Measurements from ENCODE around the gene SP9.

Gene SP9

DNA sequence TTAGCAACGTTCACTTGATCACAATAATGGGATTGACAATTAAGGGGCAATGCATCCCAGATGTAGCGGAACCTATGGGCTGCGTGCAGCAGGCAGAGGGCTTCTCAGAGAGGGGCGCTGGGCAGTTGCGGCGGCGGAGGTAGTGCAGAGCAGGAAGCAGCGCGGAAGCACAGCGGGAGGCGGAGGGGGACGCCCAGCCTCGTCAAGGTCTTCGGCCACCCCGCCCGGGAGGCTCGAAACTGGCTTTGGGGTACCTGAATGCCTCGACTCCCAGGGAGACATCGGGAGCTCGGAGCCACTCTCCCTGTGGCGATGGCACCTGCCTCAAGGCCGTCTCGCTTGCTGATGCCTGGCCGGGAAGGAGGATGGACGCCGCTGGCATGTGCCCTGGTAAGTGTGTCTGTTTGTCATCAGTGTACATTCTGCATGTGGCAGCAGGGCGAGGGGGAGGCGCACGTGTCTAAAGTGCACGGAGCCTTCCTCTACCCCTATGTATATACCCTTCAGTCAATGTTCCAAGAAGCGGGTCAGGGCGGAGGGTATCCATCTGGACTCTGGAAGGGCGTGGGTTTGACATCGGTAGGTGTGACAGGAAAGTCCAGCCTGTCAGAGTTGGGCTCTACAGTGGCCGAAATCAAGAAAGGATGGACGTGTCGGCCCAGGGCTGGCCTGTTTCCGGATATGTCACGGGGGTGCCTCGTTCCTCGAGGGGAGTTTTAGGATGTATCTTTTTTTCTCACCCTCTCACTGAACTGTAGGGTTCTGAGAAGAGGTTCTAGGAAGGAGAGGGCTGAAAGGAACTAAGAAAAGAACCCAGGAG, 7.5 kb upstream of the SP9 start:
- Histone ChIP-seq H3K4me1 (ENCODE audit: control insufficient read depth in 1 of 2, insufficient read depth in 2 of 2, low read length in 2 of 2) (peaks cover 6 to 33% of the 10 kb centered on the region in 2 donors), H3K36me3 (ENCODE audit: control insufficient read depth in 1 of 2, insufficient read depth in 2 of 2, low read length in 2 of 2) (no peaks in the 10 kb centered on the region), H3K9me3 (ENCODE audit: control insufficient read depth in 1 of 2, low read length in 2 of 2) (no peaks in the 10 kb centered on the region), H3K27ac (ENCODE audit: low read length) (no peak overlapping the region), H3K4me3 (ENCODE audit: low read depth in 1 of 2, low read length in 2 of 2) (peak overlapping the region; percentile 42 to 55), H3K27me3 (ENCODE audit: low read depth, low read length) (peaks cover 66% of the 10 kb centered on the region)

- Histone ChIP-seq H3K27me3 (ENCODE audit: low read depth, low read length) (peaks cover 72% of the 10 kb centered on the region), H3K4me3 (ENCODE audit: low read depth in 1 of 2, low read length in 2 of 2) (no peak overlapping the region), H3K4me1 (ENCODE audit: control insufficient read depth in 1 of 2, insufficient read depth in 2 of 2, low read length in 2 of 2) (peaks cover 6 to 39% of the 10 kb centered on the region in 2 donors), H3K9me3 (ENCODE audit: control insufficient read depth in 1 of 2, low read length in 2 of 2) (no peaks in the 10 kb centered on the region), H3K27ac (ENCODE audit: low read length) (no peak overlapping the region), H3K36me3 (ENCODE audit: control insufficient read depth in 1 of 2, insufficient read depth in 2 of 2, low read length in 2 of 2) (no peaks in the 10 kb centered on the region)
Observed at GRCh38 chr2:174327841-174328113, 7.0 kb upstream of the SP9 start.

GRCh38 chr2:174328114-174328960, 6.4 kb upstream of the SP9 start:
- Histone ChIP-seq H3K27ac (ENCODE audit: low read length) (no peak overlapping the region), H3K9me3 (ENCODE audit: control insufficient read depth in 1 of 2, low read length in 2 of 2) (no peaks in the 10 kb centered on the region), H3K4me1 (ENCODE audit: control insufficient read depth in 1 of 2, insufficient read depth in 2 of 2, low read length in 2 of 2) (peaks cover 9 to 44% of the 10 kb centered on the region in 2 donors), H3K4me3 (ENCODE audit: low read depth in 1 of 2, low read length in 2 of 2) (no peak overlapping the region), H3K27me3 (ENCODE audit: low read depth, low read length) (peaks cover 77% of the 10 kb centered on the region), H3K36me3 (ENCODE audit: control insufficient read depth in 1 of 2, insufficient read depth in 2 of 2, low read length in 2 of 2) (no peaks in the 10 kb centered on the region)

- Histone ChIP-seq H3K36me3 (ENCODE audit: control insufficient read depth in 1 of 2, insufficient read depth in 2 of 2, low read length in 2 of 2) (no peaks in the 10 kb centered on the region), H3K9me3 (ENCODE audit: control insufficient read depth in 1 of 2, low read length in 2 of 2) (no peaks in the 10 kb centered on the region), H3K4me3 (ENCODE audit: low read depth in 1 of 2, low read length in 2 of 2) (no peak overlapping the region), H3K27ac (ENCODE audit: low read length) (no peak overlapping the region), H3K4me1 (ENCODE audit: control insufficient read depth in 1 of 2, insufficient read depth in 2 of 2, low read length in 2 of 2) (peaks cover 13 to 52% of the 10 kb centered on the region in 2 donors), H3K27me3 (ENCODE audit: low read depth, low read length) (peaks cover 85% of the 10 kb centered on the region)
Observed at GRCh38 chr2:174328961-174329715, 5.6 kb upstream of the SP9 start.

- Histone ChIP-seq H3K4me1 (ENCODE audit: control insufficient read depth in 1 of 2, insufficient read depth in 2 of 2, low read length in 2 of 2) (peaks cover 13 to 67% of the 10 kb centered on the region in 2 donors), H3K27ac (ENCODE audit: low read length) (no peak overlapping the region), H3K9me3 (ENCODE audit: control insufficient read depth in 1 of 2, low read length in 2 of 2) (no peaks in the 10 kb centered on the region), H3K36me3 (ENCODE audit: control insufficient read depth in 1 of 2, insufficient read depth in 2 of 2, low read length in 2 of 2) (no peaks in the 10 kb centered on the region), H3K27me3 (ENCODE audit: low read depth, low read length) (peaks cover 97% of the 10 kb centered on the region), H3K4me3 (ENCODE audit: low read depth in 1 of 2, low read length in 2 of 2) (no peak overlapping the region)
Observed at GRCh38 chr2:174330945-174331594, 3.7 kb upstream of the SP9 start.

DNA sequence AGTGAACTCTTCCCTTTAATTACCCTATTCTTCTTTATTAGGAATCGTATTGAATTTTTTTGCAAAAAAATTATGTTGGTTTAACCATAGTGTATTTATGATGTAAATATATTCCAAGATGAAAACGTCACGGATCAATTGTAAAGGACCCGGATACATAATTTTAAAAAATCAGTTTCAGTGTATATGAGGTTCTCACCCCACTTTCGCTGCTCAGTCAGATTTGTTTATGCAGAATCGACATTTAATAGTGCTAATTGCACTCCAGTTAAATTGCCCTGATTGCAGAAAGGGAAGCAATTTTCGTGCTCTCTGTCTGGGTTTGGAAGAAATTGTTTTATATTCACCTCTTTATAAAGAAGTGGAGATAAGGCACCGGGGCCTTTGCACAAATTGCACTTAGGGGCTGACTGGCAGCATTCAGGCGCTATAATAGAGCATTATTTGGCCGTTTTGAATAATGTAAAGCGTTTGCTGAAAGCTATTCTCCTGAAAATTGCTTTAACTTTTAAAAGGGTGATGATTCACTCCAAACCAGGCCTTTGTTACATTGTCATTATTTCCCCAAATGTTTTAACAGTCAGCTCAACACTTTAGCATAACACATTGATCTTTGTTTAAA, 3.0 kb upstream of the SP9 start:
- H3K4me3 ChIP-seq (ENCODE audit: low read depth in 1 of 2, low read length in 2 of 2), result no peak overlapping the region
- H3K4me1 ChIP-seq (ENCODE audit: control insufficient read depth in 1 of 2, insufficient read depth in 2 of 2, low read length in 2 of 2), result peaks cover 10 to 67% of the 10 kb centered on the region in 2 donors
- H3K9me3 ChIP-seq (ENCODE audit: control insufficient read depth in 1 of 2, low read length in 2 of 2), result no peaks in the 10 kb centered on the region
- no peaks in the 10 kb centered on the region for H3K36me3 ChIP-seq (ENCODE audit: control insufficient read depth in 1 of 2, insufficient read depth in 2 of 2, low read length in 2 of 2)
- H3K27me3 ChIP-seq (ENCODE audit: low read depth, low read length), result peaks cover 96% of the 10 kb centered on the region
- no peak overlapping the region for H3K27ac ChIP-seq (ENCODE audit: low read length)

DNA sequence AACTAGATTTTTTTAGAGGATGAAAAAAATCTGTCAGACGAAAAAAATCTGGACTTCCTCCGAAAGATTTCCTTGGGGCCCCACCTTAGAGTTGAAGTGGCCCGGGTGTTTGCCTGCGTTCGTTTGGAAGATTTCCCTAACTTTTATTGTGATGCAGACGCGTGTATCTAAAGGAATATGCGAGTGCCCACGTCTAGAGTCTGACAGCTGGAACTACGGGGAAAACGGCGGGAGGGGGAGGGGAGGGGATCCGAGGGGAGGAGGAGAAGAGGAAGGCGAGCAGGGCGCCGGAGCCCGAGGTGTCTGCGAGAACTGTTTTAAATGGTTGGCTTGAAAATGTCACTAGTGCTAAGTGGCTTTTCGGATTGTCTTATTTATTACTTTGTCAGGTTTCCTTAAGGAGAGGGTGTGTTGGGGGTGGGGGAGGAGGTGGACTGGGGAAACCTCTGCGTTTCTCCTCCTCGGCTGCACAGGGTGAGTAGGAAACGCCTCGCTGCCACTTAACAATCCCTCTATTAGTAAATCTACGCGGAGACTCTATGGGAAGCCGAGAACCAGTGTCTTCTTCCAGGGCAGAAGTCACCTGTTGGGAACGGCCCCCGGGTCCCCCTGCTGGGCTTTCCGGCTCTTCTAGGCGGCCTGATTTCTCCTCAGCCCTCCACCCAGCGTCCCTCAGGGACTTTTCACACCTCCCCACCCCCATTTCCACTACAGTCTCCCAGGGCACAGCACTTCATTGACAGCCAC, 2.4 kb upstream of the SP9 start:
- no peak overlapping the region for H3K4me3 ChIP-seq (ENCODE audit: low read depth in 1 of 2, low read length in 2 of 2)
- peaks cover 90% of the 10 kb centered on the region for H3K27me3 ChIP-seq (ENCODE audit: low read depth, low read length)
- H3K4me1 ChIP-seq (ENCODE audit: control insufficient read depth in 1 of 2, insufficient read depth in 2 of 2, low read length in 2 of 2), result peaks cover 6 to 65% of the 10 kb centered on the region in 2 donors
- no peaks in the 10 kb centered on the region for H3K36me3 ChIP-seq (ENCODE audit: control insufficient read depth in 1 of 2, insufficient read depth in 2 of 2, low read length in 2 of 2)
- H3K9me3 ChIP-seq (ENCODE audit: control insufficient read depth in 1 of 2, low read length in 2 of 2), result no peaks in the 10 kb centered on the region
- no peak overlapping the region for H3K27ac ChIP-seq (ENCODE audit: low read length)

DNA sequence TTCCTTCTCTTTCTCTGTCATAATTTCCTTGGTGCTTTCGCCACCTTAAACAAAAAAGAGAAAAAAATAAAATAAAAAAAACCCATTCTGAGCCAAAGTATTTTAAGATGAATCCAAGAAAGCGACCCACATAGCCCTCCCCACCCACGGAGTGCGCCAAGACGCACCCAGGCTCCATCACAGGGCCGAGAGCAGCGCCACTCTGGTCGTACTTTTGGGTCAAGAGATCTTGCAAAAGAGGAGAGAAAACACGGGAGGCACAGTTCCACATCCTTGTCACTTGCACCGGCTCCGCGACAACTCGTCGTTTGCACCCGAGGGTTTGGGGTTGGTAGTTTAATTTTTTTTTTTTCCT, 1.8 kb upstream of the SP9 start:
- Histone ChIP-seq H3K4me3 (ENCODE audit: low read depth in 1 of 2, low read length in 2 of 2) (no peak overlapping the region), H3K9me3 (ENCODE audit: control insufficient read depth in 1 of 2, low read length in 2 of 2) (no peaks in the 10 kb centered on the region), H3K36me3 (ENCODE audit: control insufficient read depth in 1 of 2, insufficient read depth in 2 of 2, low read length in 2 of 2) (no peaks in the 10 kb centered on the region), H3K4me1 (ENCODE audit: control insufficient read depth in 1 of 2, insufficient read depth in 2 of 2, low read length in 2 of 2) (peaks cover 6 to 64% of the 10 kb centered on the region in 2 donors), H3K27ac (ENCODE audit: low read length) (no peak overlapping the region), H3K27me3 (ENCODE audit: low read depth, low read length) (peaks cover 90% of the 10 kb centered on the region)

GRCh38 chr2:174333372-174334277, 1.1 kb upstream of the SP9 start:
- Histone ChIP-seq H3K4me3 (ENCODE audit: low read depth in 1 of 2, low read length in 2 of 2) (peak overlapping the region in 1 of 2 donors; percentile 34), H3K27me3 (ENCODE audit: low read depth, low read length) (peaks cover 91% of the 10 kb centered on the region)

More at GRCh38 chr2:174333372-174334277, 1.1 kb upstream of the SP9 start:
- Histone ChIP-seq H3K4me1 (ENCODE audit: control insufficient read depth in 1 of 2, insufficient read depth in 2 of 2, low read length in 2 of 2) (peaks cover 6 to 59% of the 10 kb centered on the region in 2 donors), H3K36me3 (ENCODE audit: control insufficient read depth in 1 of 2, insufficient read depth in 2 of 2, low read length in 2 of 2) (no peaks in the 10 kb centered on the region), H3K27ac (ENCODE audit: low read length) (no peak overlapping the region), H3K9me3 (ENCODE audit: control insufficient read depth in 1 of 2, low read length in 2 of 2) (peaks cover 0 to 4% of the 10 kb centered on the region in 2 donors)

All from muscle layer of duodenum (tissue), 2 donors.